Epithelial cell of prostate (primary cell): Measurements from ENCODE around the gene GRM1.

Source experiments
- DNase-seq: peaks from one replicate; pipeline ENCODE4 v3.0.0-alpha.2; 2011; ENCODE audit warnings: low read depth, low spot score
- H3K27ac ChIP-seq: fragments of 450-650 bp; 2 replicates; pipeline ENCODE4 v1.5.1; 2017; ENCODE audit warnings: mild to moderate bottlenecking

The GRM1 gene

GRCh38 chr6:146028851-146029572 lies at the start of gene GRM1:
GRM1 (plus strand) TSS chr6:146029062; CDS start chr6:146029518, 456 bp downstream.
- no peak for DNase-seq

DNA sequence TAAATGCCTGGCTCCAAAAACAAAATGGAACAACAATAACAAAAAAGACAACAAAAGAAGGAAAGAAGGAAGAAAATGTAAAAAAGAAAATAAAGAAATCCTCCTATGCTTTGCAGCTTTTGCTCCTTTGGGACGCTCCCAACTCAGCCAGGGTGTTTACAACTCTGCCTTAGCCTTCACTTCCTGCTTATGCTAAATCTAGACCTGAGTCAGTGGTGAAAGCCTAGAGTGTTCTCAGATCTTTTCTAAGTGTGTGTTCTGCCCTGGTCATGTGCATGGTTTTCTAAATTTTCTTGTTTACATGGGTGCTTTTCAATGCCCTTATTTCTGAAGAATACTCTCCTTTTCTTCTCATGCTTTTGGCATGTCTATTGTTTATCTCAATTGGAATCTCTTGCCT lies 19.5 kb upstream of the GRM1 start:
- H3K27ac ChIP-seq = no peak overlapping the region
- no peak for DNase-seq

More at GRCh38 chr6:146028851-146029572, at the start of gene GRM1:
- no peak within 1 kb of the TSS for H3K27ac ChIP-seq

DNA sequence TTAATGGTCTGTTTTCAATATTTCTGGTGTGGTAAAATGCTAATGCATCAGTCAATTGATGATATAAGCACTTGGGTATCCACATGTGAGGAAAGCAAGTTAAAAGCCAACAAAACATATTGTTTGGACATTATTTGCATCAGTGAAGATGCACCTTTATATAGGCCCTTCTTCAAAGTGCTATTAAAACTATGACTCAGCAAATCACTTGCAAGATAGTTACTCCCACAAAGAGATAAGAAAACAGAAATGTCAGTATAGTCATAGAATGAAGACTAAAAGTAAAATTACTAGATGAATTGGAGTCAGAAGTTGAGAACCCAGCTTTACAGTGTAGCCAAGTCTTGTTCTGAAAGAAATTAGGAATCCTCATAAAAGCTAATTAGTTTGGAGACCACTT lies 14.6 kb upstream of the GRM1 start:
- no peak overlapping the region for H3K27ac ChIP-seq

DNA sequence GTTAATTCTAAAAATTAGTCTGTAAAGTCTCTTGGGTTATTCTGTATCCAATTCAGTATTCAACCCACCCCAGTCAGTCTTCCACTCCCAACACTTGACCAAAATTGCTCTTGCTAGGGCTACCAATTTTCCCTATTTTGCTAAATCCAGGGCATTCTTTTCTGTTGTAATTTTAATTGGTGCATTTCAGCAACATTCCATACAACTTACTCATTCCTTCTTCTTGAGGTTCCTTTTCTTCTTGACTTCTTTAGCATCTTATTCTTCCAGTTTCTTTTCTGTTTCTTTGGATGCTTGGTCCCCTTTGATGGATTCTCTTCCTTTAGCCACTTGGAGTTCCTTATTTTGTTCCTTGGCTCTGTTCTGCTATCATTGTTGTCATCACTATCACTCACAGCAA lies 11.2 kb upstream of the GRM1 start:
- DNase-seq = no peak
- H3K27ac ChIP-seq = no peak overlapping the region

More for the DNA sequence above, 14.6 kb upstream of the GRM1 start:
- no peak for DNase-seq

GRCh38 chr6:146026873-146027272 lies 2.0 kb upstream of the GRM1 start:
- no peak overlapping the region for H3K27ac ChIP-seq
- DNase-seq = no peak

GRCh38 chr6:146027586-146028251 lies 1.1 kb upstream of the GRM1 start:
- H3K27ac ChIP-seq = no peak overlapping the region
- no peak for DNase-seq

DNA sequence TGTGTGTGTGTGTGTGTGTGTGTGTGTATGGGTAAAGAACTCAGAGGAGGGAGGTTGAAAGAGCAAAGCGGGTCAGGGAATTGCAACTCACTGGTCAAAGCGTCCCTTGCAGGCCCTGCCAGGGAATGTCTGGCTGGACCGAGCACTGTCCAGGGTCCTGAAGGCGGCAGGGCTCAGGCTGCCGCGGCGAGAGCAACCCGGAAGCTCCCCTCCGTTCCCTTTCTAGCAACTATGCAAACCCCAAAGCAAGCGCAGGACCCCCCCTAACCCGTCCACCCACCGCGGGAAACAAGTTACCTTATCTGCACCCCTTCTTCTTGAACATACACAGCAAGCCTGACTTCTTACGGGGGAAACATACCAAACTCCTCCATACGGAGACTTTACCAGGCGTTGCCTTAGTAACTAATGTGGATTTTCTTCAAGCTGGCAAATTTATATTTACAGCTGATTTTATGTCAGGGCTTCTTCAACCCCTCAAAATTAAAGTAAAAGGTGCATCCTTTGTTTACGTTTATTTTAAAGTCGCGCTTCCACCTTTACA lies 538 bp upstream of the GRM1 start:
- no peak overlapping the region for H3K27ac ChIP-seq
- peak; percentile 0 for DNase-seq

GRCh38 chr6:146029573-146030184 lies 817 bp downstream of the GRM1 start:
- H3K27ac ChIP-seq = no peak overlapping the region
- no peak for DNase-seq

DNA sequence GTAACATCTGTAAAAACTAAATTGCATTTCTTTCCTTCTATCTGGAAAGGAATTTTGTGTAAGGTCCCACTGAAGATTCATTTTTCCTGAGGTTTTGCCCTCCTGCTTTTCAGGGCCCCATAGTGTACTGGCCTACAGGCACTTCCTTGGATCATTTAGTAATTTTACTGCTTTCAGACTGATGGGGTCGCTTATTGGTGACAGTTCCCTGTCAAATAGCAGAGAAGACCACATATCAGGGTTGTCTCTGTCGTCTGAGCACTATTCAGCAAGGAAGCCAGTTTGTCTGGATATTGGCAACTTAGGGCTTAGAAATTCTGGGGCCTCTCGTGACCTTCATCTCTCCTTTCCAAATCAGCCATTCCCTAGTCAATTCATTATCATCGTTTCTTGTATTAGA lies 3.5 kb downstream of the GRM1 start:
- H3K27ac ChIP-seq = no peak overlapping the region
- DNase-seq = no peak

GRCh38 chr6:146040360-146040759 lies 11.5 kb downstream of the GRM1 start:
- no peak for DNase-seq
- no peak overlapping the region for H3K27ac ChIP-seq

- H3K27ac ChIP-seq = no peak overlapping the region
- peak; percentile 2 for DNase-seq
Measured at GRCh38 chr6:146041282-146041681, 12.4 kb downstream of the GRM1 start.

DNA sequence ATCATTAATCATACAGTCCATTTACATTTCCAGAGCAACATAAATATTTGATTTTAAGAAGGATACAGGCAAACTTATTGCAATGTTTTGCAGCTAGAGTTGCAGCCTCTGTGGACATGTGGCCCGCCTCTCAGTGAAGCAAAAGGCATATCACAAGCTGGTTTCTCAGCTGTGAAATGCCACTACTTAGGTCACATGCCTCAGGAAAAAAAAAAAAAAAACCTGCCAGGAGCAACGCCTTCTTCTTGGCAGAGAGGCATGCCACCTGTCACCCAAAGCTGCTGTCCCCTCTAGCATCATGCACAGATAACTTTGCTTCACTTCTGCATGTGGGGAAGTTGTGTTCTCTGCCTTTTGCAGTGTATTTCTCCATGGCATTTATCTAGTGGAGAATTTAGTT lies 18.5 kb downstream of the GRM1 start:
- DNase-seq = no peak

GRCh38 chr6:146050168-146050567 lies 21.3 kb downstream of the GRM1 start:
- DNase-seq = no peak
- no peak overlapping the region for H3K27ac ChIP-seq

More for the DNA sequence above, 18.5 kb downstream of the GRM1 start:
- H3K27ac ChIP-seq = no peak overlapping the region

DNA sequence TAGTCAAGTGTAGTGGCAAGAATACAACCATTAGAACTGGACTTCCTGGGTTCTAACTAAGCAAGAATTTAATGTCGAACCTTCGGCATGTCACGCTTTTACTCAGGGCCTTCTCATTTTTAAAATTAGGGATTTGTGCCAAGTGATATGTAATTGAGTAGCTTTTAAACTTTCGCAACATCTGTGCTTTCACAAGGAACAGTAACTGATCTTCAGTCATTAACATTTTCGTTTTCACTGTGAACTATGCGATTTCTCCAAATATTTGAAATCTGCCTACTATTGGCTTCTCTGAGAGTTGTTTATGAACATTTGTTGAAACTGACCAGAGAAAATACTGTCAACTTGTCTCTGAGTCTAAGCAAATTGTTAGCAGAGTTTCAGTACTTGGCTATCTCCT lies 27.6 kb downstream of the GRM1 start:
- no peak overlapping the region for H3K27ac ChIP-seq
- no peak for DNase-seq

DNA sequence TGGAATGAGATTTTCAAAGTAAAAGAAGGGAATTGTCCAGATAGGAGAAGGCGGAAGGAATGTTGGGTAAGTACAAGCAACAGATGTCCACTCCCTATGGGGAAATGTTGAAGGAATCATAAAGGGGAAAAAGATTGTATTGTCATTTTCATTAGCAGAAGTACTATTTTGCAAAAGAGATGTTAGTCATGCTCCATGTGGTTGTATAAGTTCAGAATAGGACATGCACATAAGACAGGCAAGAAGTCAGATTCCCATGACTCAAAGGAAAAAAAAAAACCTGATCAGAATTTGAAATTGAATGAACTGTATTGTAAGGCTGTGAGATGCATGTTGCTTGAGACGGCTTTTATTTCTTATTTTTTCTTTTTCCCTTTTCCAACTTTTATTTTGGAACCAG lies 36.8 kb downstream of the GRM1 start:
- DNase-seq = no peak
- no peak overlapping the region for H3K27ac ChIP-seq

DNA sequence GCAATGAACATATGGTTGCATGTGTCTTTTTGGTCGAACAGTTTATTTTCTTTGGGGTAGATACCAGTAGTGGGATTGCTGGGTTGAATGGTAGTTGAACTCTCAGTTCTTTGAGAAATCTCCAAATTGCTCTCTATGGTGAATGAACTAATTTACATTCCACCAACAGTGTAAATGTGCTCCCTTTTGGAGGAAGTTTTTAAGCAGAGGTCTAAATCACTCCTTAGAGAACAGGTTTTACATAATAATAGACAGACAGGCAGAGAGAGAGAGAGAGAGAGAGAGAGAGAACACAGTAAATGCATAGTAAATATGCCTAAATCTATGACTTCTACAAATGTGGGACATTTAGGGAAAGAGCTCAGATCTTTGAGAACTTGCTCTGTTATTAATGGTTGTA lies 37.6 kb downstream of the GRM1 start:
- no peak overlapping the region for H3K27ac ChIP-seq
- no peak for DNase-seq

DNA sequence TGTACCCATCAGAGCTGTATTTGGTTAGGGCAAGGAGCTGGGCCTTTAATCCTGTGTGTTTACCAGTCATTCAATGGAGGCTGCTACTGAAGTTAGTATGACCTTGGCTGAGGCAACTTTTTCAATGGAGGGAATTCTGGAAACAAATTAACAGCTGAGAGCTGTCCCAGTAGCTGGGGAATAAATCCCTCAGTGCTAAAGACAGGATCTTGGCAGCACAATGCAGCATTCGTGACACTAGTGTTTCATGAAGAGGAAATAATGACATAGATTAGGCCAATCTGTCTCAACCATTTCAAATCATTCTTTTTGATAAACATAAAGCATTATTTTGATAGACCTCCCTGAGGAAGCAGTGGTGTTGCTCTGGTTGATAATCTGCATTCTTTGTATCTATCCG lies 42.9 kb downstream of the GRM1 start:
- no peak for DNase-seq
- H3K27ac ChIP-seq = no peak overlapping the region

GRCh38 chr6:146077992-146078391 lies 49.1 kb downstream of the GRM1 start:
- no peak for DNase-seq
- H3K27ac ChIP-seq = no peak overlapping the region

DNA sequence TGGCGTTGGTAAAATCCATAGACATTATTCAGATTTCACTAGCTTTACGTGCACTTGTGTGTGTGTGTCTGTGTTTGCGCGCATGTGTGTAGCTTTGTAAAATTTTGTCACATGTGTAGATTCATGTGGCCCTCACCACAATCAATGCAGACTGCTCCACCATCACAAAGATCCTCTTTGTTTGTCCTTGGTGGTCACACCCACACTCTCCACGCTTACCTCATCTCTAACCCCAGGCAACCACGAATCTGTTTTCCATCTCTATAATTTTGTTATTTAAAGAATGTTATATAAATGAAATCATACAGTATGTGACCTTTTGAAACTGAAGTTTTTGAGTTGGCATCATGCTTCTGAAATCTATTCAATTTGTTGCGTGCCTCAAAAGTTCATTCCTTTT lies 58.5 kb downstream of the GRM1 start:
- no peak for DNase-seq
- H3K27ac ChIP-seq = no peak overlapping the region

DNA sequence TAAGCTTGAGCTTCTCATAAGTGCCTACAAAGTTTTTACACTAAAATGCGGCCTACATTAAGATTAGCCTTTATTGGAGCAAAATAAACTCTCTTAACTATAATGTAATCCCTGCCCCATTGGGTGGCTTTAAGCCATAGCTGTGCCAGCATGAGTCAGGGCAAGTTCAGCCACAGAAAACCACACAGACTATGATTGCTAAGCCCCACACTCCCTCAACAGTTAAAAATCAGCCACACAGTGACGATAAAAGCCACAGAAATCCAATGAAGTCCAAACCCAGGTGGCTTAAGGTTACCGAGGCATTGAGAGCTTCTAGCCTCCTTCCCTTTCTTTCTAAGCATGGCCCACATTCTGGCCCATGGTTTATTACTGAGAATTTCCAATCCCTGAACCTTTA lies 61.6 kb downstream of the GRM1 start:
- no peak overlapping the region for H3K27ac ChIP-seq
- peak; percentile 12 for DNase-seq

DNA sequence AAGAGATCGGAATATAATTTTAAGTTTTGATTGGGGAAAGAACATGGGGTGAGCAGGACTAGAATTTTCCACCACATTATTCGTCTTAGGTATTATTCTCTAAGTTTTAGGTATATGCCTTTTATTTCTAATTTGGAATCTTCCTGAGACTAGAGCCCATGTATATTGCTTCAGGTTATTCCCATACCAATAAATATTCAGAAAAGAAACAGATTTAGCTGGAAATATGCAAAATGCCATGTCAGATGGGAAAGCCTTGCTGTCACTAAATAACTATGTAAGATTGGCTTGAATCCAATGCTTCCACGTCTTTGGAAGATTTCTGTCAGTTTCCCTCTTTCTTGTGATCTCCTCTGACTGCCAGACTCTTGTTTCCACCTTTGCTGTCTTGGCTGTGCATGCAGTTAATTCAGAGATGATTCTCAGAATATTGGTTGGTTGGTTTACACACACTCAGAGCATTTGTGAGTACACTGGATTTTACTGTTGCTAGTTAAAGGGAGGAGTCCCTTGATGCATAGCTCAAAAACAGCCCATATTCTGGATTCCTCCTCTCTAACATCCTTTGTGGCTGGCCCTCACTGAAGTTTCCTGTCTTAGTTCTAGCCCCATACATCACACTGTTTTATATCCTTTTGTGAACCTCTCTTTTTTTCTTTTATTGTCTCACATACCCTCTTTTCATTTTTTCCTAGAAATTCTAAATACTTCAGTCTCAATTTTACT lies 64.3 kb downstream of the GRM1 start:
- H3K27ac ChIP-seq = no peak overlapping the region

More for the DNA sequence above, 64.3 kb downstream of the GRM1 start:
- no peak for DNase-seq
